ENCODE measurements around the gene ZNF385C. TPM values are rescaled to one million over a fixed set of nuclear protein-coding genes. Genes with fewer than 3 reads are reported as not detected.
A peak's percentile ranks its signal among the peaks of the same experiment; 100 is the strongest.
"Not testable (repeated sequence)": the region's sequence is repeated elsewhere in the genome, so short reads cannot be mapped to it uniquely, and the experiment has no call there.

Gene ZNF385C
- total RNA-seq, 1 experiment from 2014 or later, result 1.7 TPM

DNA sequence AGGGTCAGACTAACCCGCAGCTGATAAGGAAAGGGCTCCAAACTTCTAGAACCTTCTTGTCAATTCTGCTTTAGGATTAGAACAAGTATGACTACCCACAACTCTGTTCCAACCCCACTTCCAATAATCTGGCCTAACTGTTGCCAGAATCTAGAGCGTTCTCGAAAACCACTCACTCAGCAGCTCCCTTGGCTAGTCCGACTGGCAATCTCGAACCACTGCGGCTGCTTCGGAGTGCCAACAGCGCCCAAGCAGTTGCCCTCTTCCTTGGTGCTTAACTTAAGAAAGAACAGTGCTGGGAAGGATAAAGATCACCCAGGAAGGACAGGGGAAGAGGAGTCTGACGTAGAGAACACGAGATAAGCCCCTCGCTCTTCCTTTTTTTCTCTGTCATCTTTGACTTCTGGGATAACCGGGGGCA is 81.9 kb downstream of the ZNF385C start:
- peak overlapping the region; percentile 94 for H3K4me2 ChIP-seq
- no peaks in the 10 kb centered on the region for H3K9me2 ChIP-seq (ENCODE audit: insufficient read depth)
- intact Hi-C loops (cut with micrococcal nuclease; ENCODE audit: unreplicated experiment), result no loop called here
- no peaks in the 10 kb centered on the region for H3K9me3 ChIP-seq (ENCODE audit: insufficient read depth, low read depth)
- DNase-seq, result no peak
- TSS peak; percentile 46 for BruUV-seq (replicated peaks)
- H3K79me2 ChIP-seq (ENCODE audit: low read depth), result peaks cover 73% of the 10 kb centered on the region
- ChIA-PET CTCF (interaction anchor here (0.5 kb wide), 1 partner anchor 562 kb away, joined by 5 read pairs; no protein-coding TSS in a partner anchor), POLR2A (ENCODE audit: unreplicated experiment) (interaction anchor here (0.7 kb wide), 1 partner anchor 1531 kb away, joined by 4 read pairs; no protein-coding TSS in a partner anchor)
- H3K36me3 ChIP-seq (ENCODE audit: low read depth), result 0 out of 2 replicates have a peak, but pooled peaks cover 6% of the 10 kb centered on the region
- peaks cover 44% of the 10 kb centered on the region for H3K4me1 ChIP-seq (replicated peaks; ENCODE audit: insufficient read depth)
- peaks cover 40% of the 10 kb centered on the region for H4K20me1 ChIP-seq (ENCODE audit: insufficient read depth)
- peak overlapping the region; percentile 64; the same call in 1 of the 2 replicates for H3K27ac ChIP-seq
- peak overlapping the region; percentile 90; the same call in 1 of the 2 replicates for H2AFZ ChIP-seq
- H3K4me3 ChIP-seq, result peak overlapping the region; percentile 90
- H3K27me3 ChIP-seq (ENCODE audit: insufficient read depth, low read depth), result no peaks in the 10 kb centered on the region
- TF ChIP-seq, protein P1, sequence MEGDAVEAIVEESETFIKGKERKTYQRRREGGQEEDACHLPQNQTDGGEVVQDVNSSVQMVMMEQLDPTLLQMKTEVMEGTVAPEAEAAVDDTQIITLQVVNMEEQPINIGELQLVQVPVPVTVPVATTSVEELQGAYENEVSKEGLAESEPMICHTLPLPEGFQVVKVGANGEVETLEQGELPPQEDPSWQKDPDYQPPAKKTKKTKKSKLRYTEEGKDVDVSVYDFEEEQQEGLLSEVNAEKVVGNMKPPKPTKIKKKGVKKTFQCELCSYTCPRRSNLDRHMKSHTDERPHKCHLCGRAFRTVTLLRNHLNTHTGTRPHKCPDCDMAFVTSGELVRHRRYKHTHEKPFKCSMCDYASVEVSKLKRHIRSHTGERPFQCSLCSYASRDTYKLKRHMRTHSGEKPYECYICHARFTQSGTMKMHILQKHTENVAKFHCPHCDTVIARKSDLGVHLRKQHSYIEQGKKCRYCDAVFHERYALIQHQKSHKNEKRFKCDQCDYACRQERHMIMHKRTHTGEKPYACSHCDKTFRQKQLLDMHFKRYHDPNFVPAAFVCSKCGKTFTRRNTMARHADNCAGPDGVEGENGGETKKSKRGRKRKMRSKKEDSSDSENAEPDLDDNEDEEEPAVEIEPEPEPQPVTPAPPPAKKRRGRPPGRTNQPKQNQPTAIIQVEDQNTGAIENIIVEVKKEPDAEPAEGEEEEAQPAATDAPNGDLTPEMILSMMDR (conservative IDR thresholded peaks at IDR 0.05), result no peak
- TF ChIP-seq EZH2 (IDR thresholded peaks at IDR 0.05; ENCODE audit: low read depth), result no peak
- H3F3A ChIP-seq (ENCODE audit: insufficient read depth, low read depth), result peaks cover 34% of the 10 kb centered on the region

DNA sequence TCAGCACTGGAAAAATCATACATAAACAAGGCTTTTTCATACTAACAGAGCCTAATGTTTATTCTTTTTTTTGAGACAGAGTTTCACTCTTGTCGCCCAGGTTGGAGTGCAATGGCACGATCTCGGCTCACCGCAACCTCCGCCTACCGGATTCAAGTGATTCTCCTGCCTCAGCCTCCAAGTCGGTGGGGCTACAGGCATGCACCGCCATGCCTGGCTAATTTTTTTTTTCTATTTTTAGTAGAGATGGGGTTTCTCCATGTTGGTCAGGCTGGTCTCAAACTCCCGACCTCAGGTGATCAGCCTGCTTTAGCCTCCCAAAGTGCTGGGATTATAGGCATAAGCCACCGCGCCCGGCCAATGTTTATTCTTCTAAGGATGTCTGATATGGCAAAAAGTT is 84.5 kb downstream of the ZNF385C start:
- H3K4me2 ChIP-seq; H3K27me3 ChIP-seq (ENCODE audit: insufficient read depth, low read depth); intact Hi-C loops (cut with micrococcal nuclease; ENCODE audit: unreplicated experiment); H3K4me3 ChIP-seq; BruUV-seq (replicated peaks); H3K9me2 ChIP-seq (ENCODE audit: insufficient read depth); POLR2A ChIA-PET (ENCODE audit: unreplicated experiment); DNase-seq; H2AFZ ChIP-seq; H3K9me3 ChIP-seq (ENCODE audit: insufficient read depth, low read depth); H3K27ac ChIP-seq; CTCF ChIA-PET: not testable (repeated sequence)
- H3K4me1 ChIP-seq (replicated peaks; ENCODE audit: insufficient read depth), result peaks cover 50% of the 10 kb centered on the region
- peaks cover 85% of the 10 kb centered on the region for H3K79me2 ChIP-seq (ENCODE audit: low read depth)
- H3K36me3 ChIP-seq (ENCODE audit: low read depth), result 0 out of 2 replicates have a peak, but pooled peaks cover 12% of the 10 kb centered on the region
- peaks cover 34% of the 10 kb centered on the region for H3F3A ChIP-seq (ENCODE audit: insufficient read depth, low read depth)
- H4K20me1 ChIP-seq (ENCODE audit: insufficient read depth), result peaks cover 67% of the 10 kb centered on the region

DNA sequence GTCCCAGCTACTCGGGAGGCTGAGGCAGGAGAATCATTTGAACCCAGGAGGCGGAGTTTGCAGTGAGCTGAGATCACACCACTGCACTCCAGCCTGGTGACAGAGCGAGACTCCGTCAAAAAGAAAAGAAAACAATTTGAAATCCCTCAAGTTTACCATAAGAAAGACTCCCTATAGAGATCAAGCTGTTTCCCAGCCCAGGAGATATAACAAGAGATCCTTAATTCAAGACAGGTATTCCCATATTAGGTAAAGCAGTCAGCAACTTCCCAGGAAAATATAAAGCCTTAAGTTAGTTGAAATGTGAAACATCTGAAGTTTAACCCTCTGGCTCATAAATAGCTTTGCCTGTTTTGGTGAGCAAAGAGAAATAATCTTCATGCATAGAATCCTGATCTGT is 85.9 kb downstream of the ZNF385C start:
- POLR2A ChIA-PET (ENCODE audit: unreplicated experiment), result interaction anchor here (0.7 kb wide), 1 partner anchor 324 kb away, joined by 4 read pairs; no protein-coding TSS in a partner anchor
- Histone ChIP-seq H3K4me1 (replicated peaks; ENCODE audit: insufficient read depth) (peaks cover 43% of the 10 kb centered on the region), H3K36me3 (ENCODE audit: low read depth) (0 out of 2 replicates have a peak, but pooled peaks cover 12% of the 10 kb centered on the region), H3K79me2 (ENCODE audit: low read depth) (peaks cover 99% of the 10 kb centered on the region), H3F3A (ENCODE audit: insufficient read depth, low read depth) (peaks cover 26% of the 10 kb centered on the region; the same call in 1 of the 2 replicates), H4K20me1 (ENCODE audit: insufficient read depth) (peaks cover 72% of the 10 kb centered on the region)
- H3K27ac ChIP-seq; H3K27me3 ChIP-seq (ENCODE audit: insufficient read depth, low read depth); CTCF ChIA-PET; BruUV-seq (replicated peaks); H3K4me2 ChIP-seq; H3K9me2 ChIP-seq (ENCODE audit: insufficient read depth); DNase-seq; H3K4me3 ChIP-seq; H2AFZ ChIP-seq; H3K9me3 ChIP-seq (ENCODE audit: insufficient read depth, low read depth); intact Hi-C loops (cut with micrococcal nuclease; ENCODE audit: unreplicated experiment): not testable (repeated sequence)

DNA sequence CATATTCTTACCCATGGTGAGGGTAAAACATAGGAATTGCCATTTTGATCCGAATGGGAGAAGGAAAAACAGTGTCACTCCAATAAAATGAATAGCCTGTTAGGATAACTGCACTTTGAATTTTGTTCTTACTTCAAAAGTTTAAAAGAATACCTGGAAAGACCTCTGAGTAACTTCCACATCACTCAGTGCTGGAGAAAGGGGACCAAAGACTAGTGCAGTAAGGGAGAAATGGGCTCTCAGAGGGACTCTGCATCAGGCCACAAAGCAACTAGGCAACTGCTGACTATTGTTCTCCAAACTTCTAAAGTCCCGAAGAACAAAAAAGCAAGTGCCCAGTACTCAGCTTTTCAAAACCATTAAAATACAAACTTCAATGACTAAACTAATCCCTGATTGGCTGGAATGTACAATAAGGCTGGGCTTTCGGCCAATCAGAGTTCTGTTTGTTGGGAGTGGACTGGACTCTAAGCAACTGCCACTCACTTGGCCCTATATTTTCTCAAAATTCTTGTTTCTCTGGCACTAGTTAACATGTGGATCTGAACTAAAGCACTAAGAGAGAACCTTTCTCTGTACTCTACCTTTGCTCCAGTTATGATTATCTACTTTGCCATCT is 87.3 kb downstream of the ZNF385C start:
- ChIA-PET CTCF (no interaction called here), POLR2A (ENCODE audit: unreplicated experiment) (no interaction called here)
- H3K4me3 ChIP-seq, result no peak overlapping the region
- H4K20me1 ChIP-seq (ENCODE audit: insufficient read depth), result peaks cover 86% of the 10 kb centered on the region
- H3K4me1 ChIP-seq (replicated peaks; ENCODE audit: insufficient read depth), result peaks cover 39% of the 10 kb centered on the region
- peaks cover 26% of the 10 kb centered on the region; the same call in 1 of the 2 replicates for H3F3A ChIP-seq (ENCODE audit: insufficient read depth, low read depth)
- BruUV-seq (replicated peaks), result no TSS peak
- H3K27ac ChIP-seq, result peak overlapping the region; percentile 37
- H3K9me2 ChIP-seq (ENCODE audit: insufficient read depth), result no peaks in the 10 kb centered on the region
- H3K27me3 ChIP-seq (ENCODE audit: insufficient read depth, low read depth), result no peaks in the 10 kb centered on the region
- intact Hi-C loops (cut with micrococcal nuclease; ENCODE audit: unreplicated experiment), result no loop called here
- no peaks in the 10 kb centered on the region for H3K9me3 ChIP-seq (ENCODE audit: insufficient read depth, low read depth)
- peak overlapping the region; percentile 48 for H3K4me2 ChIP-seq
- no peak overlapping the region for H2AFZ ChIP-seq
- TF ChIP-seq EZH2 (IDR thresholded peaks at IDR 0.05; ENCODE audit: low read depth), result no peak
- TF ChIP-seq, protein P1 (conservative IDR thresholded peaks at IDR 0.05), result no peak
- no peak for DNase-seq
- peaks cover 100% of the 10 kb centered on the region for H3K79me2 ChIP-seq (ENCODE audit: low read depth)
- H3K36me3 ChIP-seq (ENCODE audit: low read depth), result 0 out of 2 replicates have a peak, but pooled peaks cover 12% of the 10 kb centered on the region

DNA sequence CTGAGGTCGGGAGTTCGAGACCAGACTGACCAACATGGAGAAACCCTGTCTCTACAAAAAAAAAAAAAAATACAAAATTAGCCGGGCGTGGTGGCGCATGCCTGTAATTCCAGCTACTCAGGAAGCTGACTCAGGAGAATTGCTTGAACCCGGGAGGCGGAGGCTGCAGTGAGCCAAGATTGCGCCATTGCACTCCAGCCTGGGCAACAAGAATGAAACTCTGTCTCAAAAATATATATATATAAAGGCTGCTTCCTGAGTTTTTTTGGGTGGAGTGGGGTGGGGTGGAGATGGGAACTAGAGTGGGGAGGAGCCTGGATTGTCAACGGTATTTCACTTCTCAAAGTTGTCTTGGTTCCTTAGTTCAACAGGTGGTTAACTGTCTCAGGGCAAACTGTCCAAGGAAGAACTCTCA is 88.0 kb downstream of the ZNF385C start:
- CTCF ChIA-PET; intact Hi-C loops (cut with micrococcal nuclease; ENCODE audit: unreplicated experiment); H3K9me3 ChIP-seq (ENCODE audit: insufficient read depth, low read depth); H3K27me3 ChIP-seq (ENCODE audit: insufficient read depth, low read depth); H3K4me3 ChIP-seq; H3K9me2 ChIP-seq (ENCODE audit: insufficient read depth); H2AFZ ChIP-seq; BruUV-seq (replicated peaks): not testable (repeated sequence)
- 0 out of 2 replicates have a peak, but pooled peaks cover 12% of the 10 kb centered on the region for H3K36me3 ChIP-seq (ENCODE audit: low read depth)
- peaks cover 24% of the 10 kb centered on the region; the same call in 1 of the 2 replicates for H3F3A ChIP-seq (ENCODE audit: insufficient read depth, low read depth)
- POLR2A ChIA-PET (ENCODE audit: unreplicated experiment), result interaction anchor here (0.6 kb wide), 1 partner anchor 184 kb away, joined by 4 read pairs; the partner anchor contains the start of gene GHDC
- DNase-seq, result peak in 1 of 2 experiments; percentile 54
- H3K4me2 ChIP-seq, result peak overlapping the region; percentile 48
- peak overlapping the region; percentile 37; the same call in 1 of the 2 replicates for H3K27ac ChIP-seq
- H4K20me1 ChIP-seq (ENCODE audit: insufficient read depth), result peaks cover 91% of the 10 kb centered on the region
- H3K79me2 ChIP-seq (ENCODE audit: low read depth), result peaks cover 99% of the 10 kb centered on the region
- peaks cover 33% of the 10 kb centered on the region for H3K4me1 ChIP-seq (replicated peaks; ENCODE audit: insufficient read depth)

Data from PC-9 (cell line).